SK-N-SH (cell line): Measurements from ENCODE around the gene BDNF.
"Not testable (repeated sequence)": the region's sequence is repeated elsewhere in the genome, so short reads cannot be mapped to it uniquely, and the experiment has no call there.

Source experiments
- CTCF ChIP-seq: fragments of 200-600 bp; sonication (generic); IDR thresholded peaks from 2 replicates; pipeline ENCODE4 v1.6.1; 2017; ENCODE audit warnings: antibody characterized with exemption, mild to moderate bottlenecking, moderate library complexity
- MAX ChIP-seq: IDR thresholded peaks from 2 replicates; pipeline ENCODE4 v1.4.0; 2012; ENCODE audit warnings: low read depth
- MEF2A ChIP-seq: IDR thresholded peaks from 2 replicates; pipeline ENCODE4 v1.4.0; 2012; ENCODE audit warnings: low read depth, borderline replicate concordance
- POLR2AphosphoS5 ChIP-seq: IDR thresholded peaks from 2 replicates; pipeline ENCODE4 v1.6.1; 2012; ENCODE audit warnings: low read depth, low read length
- REST ChIP-seq: IDR thresholded peaks from 2 replicates; pipeline ENCODE4 v1.6.1; 2012; ENCODE audit warnings: mild to moderate bottlenecking, low read depth, low read length, moderate library complexity
- RXRA ChIP-seq: IDR thresholded peaks from 2 replicates; pipeline ENCODE4 v1.4.0; 2012; ENCODE audit warnings: low read depth, mild to moderate bottlenecking, borderline replicate concordance
- TAF1 ChIP-seq: IDR thresholded peaks from 2 replicates; pipeline ENCODE4 v1.6.1; 2012; ENCODE audit warnings: low read depth, mild to moderate bottlenecking, low read length, moderate library complexity, borderline replicate concordance

- TF ChIP-seq CTCF, RXRA, MAX, TAF1, REST, POLR2AphosphoS5, MEF2A: not testable (repeated sequence)
Observed at GRCh38 chr11:27629023-27629422, 71.2 kb downstream of the BDNF start.
